HepG2 (cell line): ENCODE data around the gene ZFP36. TPM values are rescaled to one million over a fixed set of nuclear protein-coding genes. Genes with fewer than 3 reads are reported as not detected.
A peak's percentile ranks its signal among the peaks of the same experiment; 100 is the strongest.

Source experiments
- CEBPG ChIP-seq: IDR thresholded peaks from 2 replicates; pipeline ENCODE4 v1.6.1; 2016
- CHCHD3 ChIP-seq: sonication (generic); formaldehyde crosslinking; IDR thresholded peaks from 2 replicates; pipeline ENCODE4 v1.8.0; 2022; ENCODE audit warnings: mild to moderate bottlenecking, missing genetic modification reagents, moderate library complexity
- GLI4 ChIP-seq: sonication (generic); formaldehyde crosslinking; IDR thresholded peaks from 2 replicates; pipeline ENCODE4 v1.5.1; 2020; ENCODE audit warnings: missing genetic modification reagents, mild to moderate bottlenecking, moderate library complexity, borderline replicate concordance
- HNRNPLL ChIP-seq: fragments of 200-400 bp; formaldehyde crosslinking; IDR thresholded peaks from 2 replicates; pipeline ENCODE4 v1.6.1; 2017; ENCODE audit warnings: mild to moderate bottlenecking, low read depth, low read length; ENCODE audit not compliant: poor library complexity, severe bottlenecking
- RBM22 ChIP-seq: fragments of 200-400 bp; formaldehyde crosslinking; optimal IDR thresholded peaks from 2 replicates; pipeline ENCODE3; 2017; ENCODE audit warnings: mild to moderate bottlenecking, low read length, moderate library complexity
- RCOR2 ChIP-seq: IDR thresholded peaks from 2 replicates; pipeline ENCODE4 v1.6.1; 2016; ENCODE audit warnings: missing biosample characterization, missing genetic modification reagents
- SRF ChIP-seq: IDR thresholded peaks from 2 replicates; pipeline ENCODE4 v1.6.1; 2011; ENCODE audit warnings: mild to moderate bottlenecking, low read depth, low read length, moderate library complexity
- THAP7 ChIP-seq: sonication (generic); formaldehyde crosslinking; IDR thresholded peaks from 2 replicates; pipeline ENCODE4 v1.8.1; 2023; ENCODE audit warnings: mild to moderate bottlenecking, missing genetic modification reagents
- ZFYVE20 ChIP-seq: sonication (generic); formaldehyde crosslinking; IDR thresholded peaks from 2 replicates; pipeline ENCODE4 v1.8.0; 2023; ENCODE audit warnings: low read depth, mild to moderate bottlenecking, moderate library complexity, missing genetic modification reagents, borderline replicate concordance
- ZNF232 ChIP-seq: sonication (generic); formaldehyde crosslinking; IDR thresholded peaks from 2 replicates; pipeline ENCODE4 v1.4.0; 2020; ENCODE audit warnings: missing genetic modification reagents, borderline replicate concordance
- ZNF367 ChIP-seq: sonication (generic); formaldehyde crosslinking; IDR thresholded peaks from 2 replicates; pipeline ENCODE4 v1.4.0; 2020; ENCODE audit warnings: missing genetic modification reagents, borderline replicate concordance
- ZNF407 ChIP-seq: sonication (generic); formaldehyde crosslinking; IDR thresholded peaks from one replicate; pipeline ENCODE4 v1.5.1; 2020; ENCODE audit warnings: mild to moderate bottlenecking, missing genetic modification reagents; ENCODE audit errors: not compliant biosample characterization
- ZNF609 ChIP-seq: sonication (generic); formaldehyde crosslinking; IDR thresholded peaks from 2 replicates; pipeline ENCODE4 v1.4.0; 2020; ENCODE audit warnings: mild to moderate bottlenecking, missing genetic modification reagents, borderline replicate concordance
- ZSCAN25 ChIP-seq: sonication (generic); formaldehyde crosslinking; IDR thresholded peaks from 2 replicates; pipeline ENCODE4 v1.8.0; 2022; ENCODE audit warnings: mild to moderate bottlenecking, missing genetic modification reagents
- polyA plus RNA-seq, 8 experiments: library from polyadenylated mRNA; depleted of rRNA in 3 of 8; stranded (reverse) in 7 of 8; unstranded in 1 of 8; fragments of >200 nt; fragmentation: Illumina TruSeq in 4 of 8; extraction: Trizol in 4 of 8; gene quantifications; 2 replicates each; pipeline versions ENCODE4 v1.2.1 to v1.2.3, GENCODE V29; 2011 to 2016; ENCODE audit warnings: low read depth in 4 of 8, missing spikeins in 1 of 8, mixed read lengths in 1 of 8; ENCODE audit not compliant: insufficient read depth in 1 of 8
- total RNA-seq, 5 experiments: library from RNA; depleted of rRNA; stranded (reverse); fragments of >200 nt; fragmentation: Illumina TruSeq; extraction: Trizol; gene quantifications; 2 replicates each; pipeline ENCODE4 v1.2.3, GENCODE V29; 2016; ENCODE audit warnings: low read depth in 1 of 5

ZFP36 gene
- total and polyA plus RNA-seq, 2 of the 13 experiments (the other 11 are each of a cell fraction or from before 2014, with no cell fraction given): 1.4 to 1.7 TPM

- TF ChIP-seq ZNF609 (CRISPR knock-in tag): peak; percentile 83
- TF ChIP-seq CEBPG: peak; percentile 35; the same call in 1 of the 2 replicates
- TF ChIP-seq ZNF232: 0 out of 2 replicates have a peak, but pooled peaks have one; percentile 70
- TF ChIP-seq ZNF407 (CRISPR knock-in tag): peak; percentile 74
- TF ChIP-seq GLI4 (CRISPR knock-in tag): 0 out of 2 replicates have a peak, but pooled peaks have one; percentile 47
- peak; percentile 98 for TF ChIP-seq THAP7
- TF ChIP-seq RCOR2 (CRISPR knock-in tag): no peak
- peak; percentile 76 for TF ChIP-seq CHCHD3
- TF ChIP-seq ZNF367 (CRISPR knock-in tag): 0 out of 2 replicates have a peak, but pooled peaks have one; percentile 68
- TF ChIP-seq RBM22: peak; percentile 54
- peak; percentile 79 for TF ChIP-seq HNRNPLL
- TF ChIP-seq ZFYVE20 (CRISPR knock-in tag): peak; percentile 83
- TF ChIP-seq SRF: peak; percentile 59; the same call in 1 of the 2 replicates
- peak; percentile 51 for TF ChIP-seq ZSCAN25 (CRISPR knock-in tag)
These were observed 29.1 kb downstream of the ZFP36 start, which contains the start of gene RPS16 (continued) for GRCh38 chr19:39435499-39436349.
